H9 (cell line): ENCODE measurements around the gene CFAP157. TPM values are rescaled to one million over a fixed set of nuclear protein-coding genes. Genes with fewer than 3 reads are reported as not detected.

ENCODE experiments used
- DNase-seq: peaks from one replicate; pipeline ENCODE4 v3.0.0-alpha.2; 2017
- H2AFZ ChIP-seq: one replicate; pipeline ENCODE4 v1.6.1; 2013; ENCODE audit warnings: mild to moderate bottlenecking, low read length, control low read depth, moderate library complexity
- H2AK5ac ChIP-seq: 2 replicates; pipeline ENCODE4 v1.6.1; 2013; ENCODE audit warnings: low read length, control low read depth, mixed read lengths; ENCODE audit not compliant: insufficient read length
- H2BK120ac ChIP-seq: one replicate; pipeline ENCODE4 v1.6.1; 2013; ENCODE audit warnings: low read depth, mild to moderate bottlenecking, low read length, control low read depth, inconsistent platforms; ENCODE audit not compliant: poor library complexity, severe bottlenecking
- H2BK12ac ChIP-seq: 2 replicates; pipeline ENCODE4 v1.6.1; 2013; ENCODE audit warnings: low read length, control low read depth, mixed read lengths, low read depth; ENCODE audit not compliant: insufficient read length
- H2BK15ac ChIP-seq: 2 replicates; pipeline ENCODE4 v1.6.1; 2013; ENCODE audit warnings: low read depth, low read length, control low read depth
- H2BK20ac ChIP-seq: one replicate; pipeline ENCODE4 v1.6.1; 2013; ENCODE audit warnings: low read depth, mild to moderate bottlenecking, low read length, control low read depth, inconsistent platforms; ENCODE audit not compliant: poor library complexity, severe bottlenecking
- H2BK5ac ChIP-seq: 2 replicates; pipeline ENCODE4 v1.6.1; 2013; ENCODE audit warnings: low read length, control low read depth, mixed read lengths; ENCODE audit not compliant: insufficient read length
- H3K14ac ChIP-seq: 2 replicates; pipeline ENCODE4 v1.6.1; 2013; ENCODE audit warnings: low read length, control low read depth; ENCODE audit not compliant: insufficient read depth
- H3K18ac ChIP-seq: 2 replicates; pipeline ENCODE4 v1.6.1; 2013; ENCODE audit warnings: low read depth, mild to moderate bottlenecking, mixed read lengths, low read length, control low read depth; ENCODE audit not compliant: insufficient read length
- H3K23ac ChIP-seq: 2 replicates; pipeline ENCODE4 v1.6.1; 2013; ENCODE audit warnings: low read length, control low read depth, mixed read lengths, low read depth; ENCODE audit not compliant: insufficient read length
- H3K23me2 ChIP-seq: 2 replicates; pipeline ENCODE4 v1.6.1; 2013; ENCODE audit warnings: low read depth, mild to moderate bottlenecking, mixed read lengths, low read length, control low read depth; ENCODE audit not compliant: insufficient read length, poor library complexity, severe bottlenecking
- H3K27ac ChIP-seq: 2 replicates; pipeline ENCODE4 v1.5.1; 2013; ENCODE audit warnings: low read length, control low read depth, mixed read lengths, low read depth; ENCODE audit not compliant: insufficient read length
- H3K27me3 ChIP-seq: 2 replicates; pipeline ENCODE4 v1.6.1; 2013; ENCODE audit warnings: low read length, control low read depth, inconsistent platforms; ENCODE audit not compliant: insufficient read depth
- H3K4ac ChIP-seq: 2 replicates; pipeline ENCODE4 v1.6.1; 2013; ENCODE audit warnings: low read depth, mild to moderate bottlenecking, control low read depth, inconsistent platforms, low read length, moderate library complexity
- H3K4me1 ChIP-seq: 2 replicates; pipeline ENCODE4 v1.6.1; 2013; ENCODE audit warnings: low read length, control low read depth, inconsistent platforms; ENCODE audit not compliant: insufficient read depth
- H3K4me2 ChIP-seq: 2 replicates; pipeline ENCODE4 v1.6.1; 2013; ENCODE audit warnings: low read length, control low read depth, mixed read lengths; ENCODE audit not compliant: insufficient read length, insufficient read depth
- H3K56ac ChIP-seq: 2 replicates; pipeline ENCODE4 v1.6.1; 2013; ENCODE audit warnings: low read depth, mild to moderate bottlenecking, mixed read lengths, low read length, control low read depth; ENCODE audit not compliant: insufficient read length
- H3K79me1 ChIP-seq: 2 replicates; pipeline ENCODE4 v1.6.1; 2013; ENCODE audit warnings: low read depth, mild to moderate bottlenecking, moderate library complexity, low read length, control low read depth, inconsistent platforms; ENCODE audit not compliant: insufficient read depth, poor library complexity, severe bottlenecking
- H3K79me2 ChIP-seq: 2 replicates; pipeline ENCODE4 v1.6.1; 2013; ENCODE audit warnings: low read length, control low read depth, inconsistent platforms; ENCODE audit not compliant: insufficient read depth
- H3K9ac ChIP-seq: 2 replicates; pipeline ENCODE4 v1.6.1; 2013; ENCODE audit warnings: low read length, control low read depth, mixed read lengths; ENCODE audit not compliant: insufficient read length; ENCODE audit errors: extremely low read depth
- H3K9me3 ChIP-seq: one replicate; pipeline ENCODE4 v1.6.1; 2013; ENCODE audit warnings: low read depth, low read length, inconsistent platforms; ENCODE audit not compliant: control insufficient read depth
- H3T11ph ChIP-seq: one replicate; pipeline ENCODE4 v1.6.1; 2013; ENCODE audit warnings: mild to moderate bottlenecking, low read length, control low read depth, inconsistent platforms
- H4K20me1 ChIP-seq: one replicate; pipeline ENCODE4 v1.6.1; 2013; ENCODE audit not compliant: control insufficient read depth, insufficient read length, insufficient read depth
- H4K5ac ChIP-seq: 2 replicates; pipeline ENCODE4 v1.6.1; 2013; ENCODE audit warnings: low read depth, mild to moderate bottlenecking, mixed read lengths, low read length, control low read depth; ENCODE audit not compliant: insufficient read length
- H4K8ac ChIP-seq: replicated peaks from 2 replicates; pipeline ENCODE4 v1.6.1; 2013; ENCODE audit warnings: low read length, control low read depth, mixed read lengths, low read depth; ENCODE audit not compliant: insufficient read length
- H4K91ac ChIP-seq: 2 replicates; pipeline ENCODE4 v1.6.1; 2013; ENCODE audit warnings: low read depth, mild to moderate bottlenecking, moderate library complexity, mixed read lengths, low read length, control low read depth; ENCODE audit not compliant: insufficient read length
- H3K27ac Mint-ChIP-seq, 3 experiments: 2 replicates in 2 of 3; 3 replicates in 1 of 3; pipeline ENCODE4 v1.8.0; 2020 to 2021; ENCODE audit warnings: mixed read lengths in 3 of 3, mild to moderate bottlenecking in 1 of 3, moderate library complexity in 1 of 3
- H3K27me3 Mint-ChIP-seq: 2 replicates; pipeline ENCODE4 v1.8.0; 2021; ENCODE audit warnings: low read depth, mild to moderate bottlenecking, moderate library complexity, mixed read lengths
- H3K36me3 Mint-ChIP-seq, 3 experiments: 2 replicates in 2 of 3; 3 replicates in 1 of 3; pipeline ENCODE4 v1.8.0; 2020 to 2021; ENCODE audit warnings: low read depth in 3 of 3, mixed read lengths in 3 of 3; ENCODE audit not compliant: insufficient read depth in 1 of 3
- H3K4me1 Mint-ChIP-seq, 2 experiments: 2 replicates each; pipeline ENCODE4 v1.8.0; 2020; ENCODE audit warnings: mixed read lengths in 2 of 2
- H3K4me3 Mint-ChIP-seq, 2 experiments: 2 replicates in 1 of 2; 3 replicates in 1 of 2; pipeline ENCODE4 v1.8.0; 2020 to 2021; ENCODE audit warnings: mild to moderate bottlenecking in 2 of 2, mixed read lengths in 2 of 2, moderate library complexity in 1 of 2
- H3K9me3 Mint-ChIP-seq, 2 experiments: 2 replicates in 1 of 2; 3 replicates in 1 of 2; pipeline ENCODE4 v1.8.0; 2020; ENCODE audit warnings: mild to moderate bottlenecking in 2 of 2, mixed read lengths in 2 of 2, moderate library complexity in 1 of 2
- WGBS: extraction: QIAGEN DNeasy Blood & Tissue Kit; methylation state at CpG from one replicate; pipeline ENCODE4 v1.1.7; 2013; ENCODE audit warnings: missing lambda C conversion rate, low lambda C conversion rate, mixed read lengths; ENCODE audit not compliant: insufficient read length; ENCODE audit errors: extremely low coverage; 5-methylcytosine and 5-hydroxymethylcytosine counted together
- total RNA-seq: library from RNA; stranded (reverse); gene quantifications from 2 replicates; pipeline ENCODE4 v1.2.1, GENCODE V29; 2021
- TF ChIP-seq, protein P1 (sequence below): fragments of 200-600 bp; sonication (generic); conservative IDR thresholded peaks from 3 replicates; pipeline ENCODE4 v1.8.0; 2021; ENCODE audit warnings: antibody characterized with exemption, mild to moderate bottlenecking

Gene CFAP157
- total RNA-seq, 1 experiment from 2014 or later: 0.22 TPM

DNA sequence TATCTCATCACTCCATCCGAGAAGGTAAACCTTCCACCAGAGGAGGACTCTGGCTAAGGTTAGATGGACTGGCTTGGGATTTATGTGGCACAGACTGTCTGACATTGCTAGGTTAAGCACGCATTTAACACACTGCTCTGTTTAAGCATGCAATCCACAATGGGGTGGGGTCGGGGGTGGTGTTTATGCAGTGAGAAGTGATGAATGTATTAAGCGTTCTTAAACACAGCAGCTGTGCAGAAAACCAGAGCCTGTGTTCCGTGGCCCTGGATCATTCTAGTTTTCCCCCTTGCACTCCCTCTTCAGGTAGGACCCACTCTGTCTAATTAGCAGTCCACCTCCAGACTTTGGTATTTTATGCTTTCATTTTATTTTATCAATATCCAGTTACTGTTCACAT, 48.4 kb upstream of the CFAP157 start:
- Mint-ChIP-seq H3K9me3 (no peaks in the 10 kb centered on the region), H3K27ac (no peak overlapping the region; a peak in 1 of 7 replicates), H3K27me3 (no peaks in the 10 kb centered on the region; the same call in 1 of the 2 replicates), H3K36me3 (peaks cover 14 to 32% (median 17%) of the 10 kb centered on the region in 3 experiments; a peak in 6 of 7 replicates), H3K4me3 (no peak overlapping the region), H3K4me1 (peaks cover 22 to 26% of the 10 kb centered on the region in 2 experiments)
- no peak overlapping the region for H3K56ac ChIP-seq
- DNase-seq: no peak
- peaks cover 12% of the 10 kb centered on the region for H3K4me1 ChIP-seq
- no peak overlapping the region for H3T11ph ChIP-seq
- no peak overlapping the region for H3K14ac ChIP-seq
- no peak overlapping the region for H3K27ac ChIP-seq
- H3K79me2 ChIP-seq: no peaks in the 10 kb centered on the region
- no peak overlapping the region for H2BK120ac ChIP-seq
- H2BK12ac ChIP-seq: no peak overlapping the region
- H2BK5ac ChIP-seq: no peak overlapping the region
- WGBS: no CpG with 5 or more reads among the region's 5 CpGs
- no peak overlapping the region for H3K9ac ChIP-seq
- H3K9me3 ChIP-seq: no peaks in the 10 kb centered on the region
- no peak overlapping the region for H3K23ac ChIP-seq
- H2AK5ac ChIP-seq: no peak overlapping the region
- no peaks in the 10 kb centered on the region for H3K79me1 ChIP-seq
- H3K23me2 ChIP-seq: no peaks in the 10 kb centered on the region
- no peak overlapping the region for H3K4me2 ChIP-seq
- no peaks in the 10 kb centered on the region for H3K27me3 ChIP-seq
- no peak overlapping the region for H4K91ac ChIP-seq
- H3K18ac ChIP-seq: no peak overlapping the region
- H2BK20ac ChIP-seq: no peak overlapping the region
- no peak overlapping the region for H2BK15ac ChIP-seq
- no peak overlapping the region for H4K5ac ChIP-seq
- H4K8ac ChIP-seq: no peak overlapping the region
- TF ChIP-seq, protein P1, sequence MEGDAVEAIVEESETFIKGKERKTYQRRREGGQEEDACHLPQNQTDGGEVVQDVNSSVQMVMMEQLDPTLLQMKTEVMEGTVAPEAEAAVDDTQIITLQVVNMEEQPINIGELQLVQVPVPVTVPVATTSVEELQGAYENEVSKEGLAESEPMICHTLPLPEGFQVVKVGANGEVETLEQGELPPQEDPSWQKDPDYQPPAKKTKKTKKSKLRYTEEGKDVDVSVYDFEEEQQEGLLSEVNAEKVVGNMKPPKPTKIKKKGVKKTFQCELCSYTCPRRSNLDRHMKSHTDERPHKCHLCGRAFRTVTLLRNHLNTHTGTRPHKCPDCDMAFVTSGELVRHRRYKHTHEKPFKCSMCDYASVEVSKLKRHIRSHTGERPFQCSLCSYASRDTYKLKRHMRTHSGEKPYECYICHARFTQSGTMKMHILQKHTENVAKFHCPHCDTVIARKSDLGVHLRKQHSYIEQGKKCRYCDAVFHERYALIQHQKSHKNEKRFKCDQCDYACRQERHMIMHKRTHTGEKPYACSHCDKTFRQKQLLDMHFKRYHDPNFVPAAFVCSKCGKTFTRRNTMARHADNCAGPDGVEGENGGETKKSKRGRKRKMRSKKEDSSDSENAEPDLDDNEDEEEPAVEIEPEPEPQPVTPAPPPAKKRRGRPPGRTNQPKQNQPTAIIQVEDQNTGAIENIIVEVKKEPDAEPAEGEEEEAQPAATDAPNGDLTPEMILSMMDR: no peak
- H2AFZ ChIP-seq: no peak overlapping the region
- no peaks in the 10 kb centered on the region for H4K20me1 ChIP-seq
- H3K4ac ChIP-seq: no peak overlapping the region
